Activated CD8-positive, alpha-beta T cell treated with anti-CD3 and anti-CD28 coated beads, Interleukin-2, amount 10 ng/mL, durations not matched to agents 7 days and 5 days (primary cell): ENCODE data around the gene TRHDE. TPM values are rescaled to one million over a fixed set of nuclear protein-coding genes. Genes with fewer than 3 reads are reported as not detected.

Experiments
- ATAC-seq: fragments of 150-1000 bp; cut with Tn5 transposase; one replicate; pipeline ENCODE4 v1.10.0; 2021; ENCODE audit warnings: moderate library complexity
- CTCF ChIA-PET: fragments of 350-600 bp; sonication (Branson Sonifier 250); formaldehyde crosslinking; loops from one replicate; lab custom pipeline; 2021; ENCODE audit warnings: antibody characterized with exemption; lab: Charles Lee
- POLR2A ChIA-PET: fragments of 350-600 bp; sonication (Branson Sonifier 250); formaldehyde crosslinking; loops from one replicate; lab custom pipeline; 2021; ENCODE audit warnings: antibody characterized with exemption; lab: Charles Lee
- DNase-seq: peaks from one replicate; pipeline ENCODE4 v3.0.0-alpha.2; 2020
- H3K27ac Mint-ChIP-seq: one replicate; pipeline ENCODE4 v1.8.0; 2021; ENCODE audit warnings: mild to moderate bottlenecking, mixed read lengths
- H3K27me3 Mint-ChIP-seq: one replicate; pipeline ENCODE4 v1.8.0; 2021; ENCODE audit warnings: low read depth, mixed read lengths
- H3K36me3 Mint-ChIP-seq: one replicate; pipeline ENCODE4 v1.8.0; 2021; ENCODE audit warnings: low read depth, mixed read lengths
- H3K4me1 Mint-ChIP-seq: one replicate; pipeline ENCODE4 v1.8.0; 2021; ENCODE audit warnings: low read depth, mixed read lengths
- H3K4me3 Mint-ChIP-seq: one replicate; pipeline ENCODE4 v1.8.0; 2021; ENCODE audit warnings: mild to moderate bottlenecking, mixed read lengths
- H3K9me3 Mint-ChIP-seq: one replicate; pipeline ENCODE4 v1.8.0; 2022; ENCODE audit warnings: mixed read lengths; ENCODE audit not compliant: insufficient read depth
- total RNA-seq, 2 experiments: library from RNA; stranded (reverse); gene quantifications; one replicate each; pipeline ENCODE4 v1.2.3, GENCODE V29; 2021

Gene TRHDE, protein sequence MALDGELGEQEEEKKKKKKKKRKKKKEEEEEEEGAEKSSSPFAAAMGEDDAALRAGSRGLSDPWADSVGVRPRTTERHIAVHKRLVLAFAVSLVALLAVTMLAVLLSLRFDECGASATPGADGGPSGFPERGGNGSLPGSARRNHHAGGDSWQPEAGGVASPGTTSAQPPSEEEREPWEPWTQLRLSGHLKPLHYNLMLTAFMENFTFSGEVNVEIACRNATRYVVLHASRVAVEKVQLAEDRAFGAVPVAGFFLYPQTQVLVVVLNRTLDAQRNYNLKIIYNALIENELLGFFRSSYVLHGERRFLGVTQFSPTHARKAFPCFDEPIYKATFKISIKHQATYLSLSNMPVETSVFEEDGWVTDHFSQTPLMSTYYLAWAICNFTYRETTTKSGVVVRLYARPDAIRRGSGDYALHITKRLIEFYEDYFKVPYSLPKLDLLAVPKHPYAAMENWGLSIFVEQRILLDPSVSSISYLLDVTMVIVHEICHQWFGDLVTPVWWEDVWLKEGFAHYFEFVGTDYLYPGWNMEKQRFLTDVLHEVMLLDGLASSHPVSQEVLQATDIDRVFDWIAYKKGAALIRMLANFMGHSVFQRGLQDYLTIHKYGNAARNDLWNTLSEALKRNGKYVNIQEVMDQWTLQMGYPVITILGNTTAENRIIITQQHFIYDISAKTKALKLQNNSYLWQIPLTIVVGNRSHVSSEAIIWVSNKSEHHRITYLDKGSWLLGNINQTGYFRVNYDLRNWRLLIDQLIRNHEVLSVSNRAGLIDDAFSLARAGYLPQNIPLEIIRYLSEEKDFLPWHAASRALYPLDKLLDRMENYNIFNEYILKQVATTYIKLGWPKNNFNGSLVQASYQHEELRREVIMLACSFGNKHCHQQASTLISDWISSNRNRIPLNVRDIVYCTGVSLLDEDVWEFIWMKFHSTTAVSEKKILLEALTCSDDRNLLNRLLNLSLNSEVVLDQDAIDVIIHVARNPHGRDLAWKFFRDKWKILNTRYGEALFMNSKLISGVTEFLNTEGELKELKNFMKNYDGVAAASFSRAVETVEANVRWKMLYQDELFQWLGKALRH
- total RNA-seq: not detected

DNA sequence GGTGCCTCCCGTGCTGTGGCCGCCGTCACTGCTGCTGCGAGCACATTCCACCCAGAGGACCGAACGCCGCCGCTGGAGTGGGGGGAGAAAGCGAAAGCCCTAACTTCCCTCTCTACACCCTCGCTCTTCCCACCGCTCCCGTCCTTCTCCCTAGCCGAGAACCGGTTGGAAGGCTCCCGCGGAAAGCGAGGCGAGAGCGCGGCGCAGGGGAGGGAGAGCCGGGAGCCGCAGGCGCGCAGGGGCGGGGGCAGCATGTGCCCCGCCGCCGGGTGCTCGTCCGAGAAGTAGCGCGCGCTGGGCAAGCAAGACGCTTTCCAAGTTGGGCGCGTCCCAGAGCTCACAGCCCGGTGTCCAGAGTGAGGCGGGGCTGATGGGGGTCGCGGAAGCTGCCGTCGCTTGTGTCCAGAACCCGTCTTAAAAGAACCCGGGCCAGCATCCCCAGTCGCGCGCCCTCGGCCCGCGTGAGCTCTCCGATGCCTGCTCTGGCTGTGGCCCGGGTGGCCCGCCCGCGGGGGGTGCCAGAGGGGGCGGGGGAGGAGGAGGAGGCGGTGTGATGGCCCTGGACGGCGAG, at the start of gene TRHDE:
Gene TRHDE (plus strand): TSS at position 280 of the 571 bp plus-strand sequence. CDS start 274 bp downstream, at position 554.
- Mint-ChIP-seq H3K4me3 (peak within 1 kb of the TSS; percentile 26), H3K9me3 (no peaks in the 10 kb centered on the region), H3K27me3 (peaks cover 45% of the 10 kb centered on the region), H3K27ac (no peak within 1 kb of the TSS), H3K4me1 (peaks cover 6% of the 10 kb centered on the region), H3K36me3 (peaks cover 4% of the 10 kb centered on the region)
- DNase-seq: no peak
- ChIA-PET POLR2A (no interaction called here), CTCF (no interaction called here)
- no peak for ATAC-seq

DNA sequence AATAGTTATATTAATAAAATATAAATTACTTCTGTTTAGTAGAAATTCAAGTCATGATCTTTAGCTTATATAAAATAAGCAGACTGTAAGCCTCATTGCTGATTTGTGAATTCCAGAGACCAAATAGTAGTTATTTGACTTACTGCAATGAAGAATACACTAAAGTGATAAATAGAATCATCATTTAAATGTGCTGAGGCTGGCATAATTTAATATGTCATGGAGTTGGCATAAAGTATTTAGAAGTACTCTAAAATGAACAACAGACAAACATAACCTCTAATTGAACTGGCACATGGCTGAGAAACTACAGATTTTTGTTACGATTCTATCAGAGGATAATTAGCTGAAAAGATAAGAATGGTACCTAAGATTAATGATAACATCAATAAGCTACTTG, 45.7 kb upstream of the TRHDE start:
- ATAC-seq: no peak
- ChIA-PET POLR2A (no interaction called here), CTCF (no interaction called here)
- Mint-ChIP-seq H3K4me3 (no peak overlapping the region), H3K9me3 (no peaks in the 10 kb centered on the region), H3K36me3 (no peaks in the 10 kb centered on the region), H3K27ac (no peak overlapping the region), H3K27me3 (no peaks in the 10 kb centered on the region), H3K4me1 (no peaks in the 10 kb centered on the region)
- no peak for DNase-seq

DNA sequence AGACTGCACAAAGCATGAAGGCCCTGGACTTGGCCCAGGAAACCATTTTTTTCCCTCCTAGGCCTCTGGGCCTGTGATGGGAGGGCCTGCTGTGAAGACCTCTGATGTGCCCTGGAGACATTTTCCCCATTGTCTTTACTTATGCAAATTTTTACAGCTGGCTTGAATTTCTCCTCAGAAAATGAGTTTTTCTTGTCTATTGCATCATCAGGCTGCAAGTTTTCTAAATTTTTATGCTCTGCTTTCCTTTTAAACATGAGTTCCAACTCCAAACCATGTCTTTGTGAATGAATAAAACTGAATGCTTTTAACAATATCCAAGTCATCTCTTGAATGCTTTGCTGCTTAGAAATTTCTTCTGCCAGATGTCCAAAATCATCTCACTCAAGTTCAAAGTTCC, 43.7 kb upstream of the TRHDE start:
- H3K4me3 Mint-ChIP-seq: no peak overlapping the region
- no peak overlapping the region for H3K27ac Mint-ChIP-seq
- POLR2A ChIA-PET: no interaction called here
- H3K27me3 Mint-ChIP-seq: no peaks in the 10 kb centered on the region
- CTCF ChIA-PET: no interaction called here
- H3K4me1 Mint-ChIP-seq: no peaks in the 10 kb centered on the region
- H3K9me3 Mint-ChIP-seq: no peaks in the 10 kb centered on the region
- H3K36me3 Mint-ChIP-seq: no peaks in the 10 kb centered on the region
- no peak for DNase-seq
- ATAC-seq: no peak

DNA sequence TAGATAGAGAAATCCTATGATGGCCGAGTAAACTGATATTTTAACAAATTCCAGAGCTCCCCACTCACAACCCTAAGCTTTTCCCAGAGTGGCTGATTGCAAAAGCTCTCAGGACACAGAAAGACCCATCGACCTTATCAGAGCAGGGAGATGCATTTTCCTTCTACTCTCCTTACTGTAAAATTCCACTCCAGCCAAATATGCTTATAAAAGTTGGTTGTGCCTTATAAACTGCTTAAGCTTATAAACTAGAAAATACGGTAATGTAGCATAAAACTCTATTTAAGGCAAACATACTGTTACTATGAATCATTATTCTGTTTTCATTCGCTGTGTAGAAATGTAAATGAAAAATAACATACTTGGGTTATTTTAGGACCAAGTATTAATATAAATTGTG, 41.6 kb upstream of the TRHDE start:
- Mint-ChIP-seq H3K4me3 (no peak overlapping the region), H3K9me3 (no peaks in the 10 kb centered on the region), H3K36me3 (no peaks in the 10 kb centered on the region), H3K27ac (no peak overlapping the region), H3K27me3 (no peaks in the 10 kb centered on the region), H3K4me1 (no peaks in the 10 kb centered on the region)
- ChIA-PET POLR2A (no interaction called here), CTCF (no interaction called here)
- DNase-seq: no peak
- ATAC-seq: no peak

DNA sequence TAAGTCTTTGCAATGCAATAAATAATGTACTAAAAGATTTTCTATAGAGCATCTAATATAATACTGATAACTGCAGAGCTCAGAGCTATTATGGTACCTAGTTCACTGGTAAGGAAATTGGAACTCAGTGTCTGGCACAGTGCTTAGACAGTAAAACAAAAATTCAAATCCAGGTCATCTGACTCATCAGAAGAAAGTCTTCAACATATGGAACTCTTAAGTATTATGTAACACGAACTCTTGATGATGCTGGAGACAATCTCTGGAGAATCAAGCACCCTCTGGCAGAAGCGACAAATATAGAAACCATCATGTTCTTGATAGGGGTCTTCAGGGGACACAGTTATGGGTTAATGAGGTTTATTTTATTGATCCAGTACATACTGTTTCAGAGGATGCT, 37.3 kb upstream of the TRHDE start:
- Mint-ChIP-seq H3K9me3 (no peaks in the 10 kb centered on the region), H3K27ac (no peak overlapping the region), H3K36me3 (no peaks in the 10 kb centered on the region), H3K4me3 (no peak overlapping the region), H3K4me1 (no peaks in the 10 kb centered on the region), H3K27me3 (no peaks in the 10 kb centered on the region)
- CTCF ChIA-PET: no interaction called here
- no peak for ATAC-seq
- no peak for DNase-seq
- POLR2A ChIA-PET: no interaction called here

DNA sequence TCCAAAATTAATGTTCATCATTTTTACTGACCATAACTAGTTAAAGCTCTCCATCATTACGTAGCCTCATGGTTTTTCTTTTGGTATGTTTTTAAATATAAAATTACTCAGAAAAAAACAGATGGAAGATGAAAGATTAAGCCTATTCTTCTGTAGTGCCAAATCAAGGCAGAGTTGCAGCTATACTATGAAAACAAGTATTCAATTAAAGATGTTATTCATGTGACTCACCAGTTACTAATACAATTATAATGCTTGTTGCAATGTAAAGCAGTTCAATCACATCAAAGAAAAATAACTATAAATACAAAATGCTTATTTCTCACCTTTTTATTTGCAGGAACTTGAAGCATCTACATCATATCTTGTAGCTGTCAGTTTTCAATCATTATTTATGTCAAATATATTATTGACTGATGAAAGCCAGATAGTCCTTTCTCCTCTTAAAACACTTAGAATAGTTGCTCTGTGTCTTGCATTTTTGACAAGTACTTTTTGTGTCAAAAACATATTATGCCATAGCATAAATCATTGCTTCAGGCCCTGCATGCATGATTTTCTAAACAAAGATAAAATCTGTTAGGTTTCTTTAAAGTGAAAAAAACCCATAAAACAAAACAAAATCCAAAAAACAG, 36.0 kb upstream of the TRHDE start:
- no peaks in the 10 kb centered on the region for H3K4me1 Mint-ChIP-seq
- H3K4me3 Mint-ChIP-seq: no peak overlapping the region
- ATAC-seq: no peak
- no peaks in the 10 kb centered on the region for H3K36me3 Mint-ChIP-seq
- no peaks in the 10 kb centered on the region for H3K9me3 Mint-ChIP-seq
- no peak for DNase-seq
- ChIA-PET CTCF (no interaction called here), POLR2A (no interaction called here)
- H3K27me3 Mint-ChIP-seq: no peaks in the 10 kb centered on the region
- no peak overlapping the region for H3K27ac Mint-ChIP-seq

DNA sequence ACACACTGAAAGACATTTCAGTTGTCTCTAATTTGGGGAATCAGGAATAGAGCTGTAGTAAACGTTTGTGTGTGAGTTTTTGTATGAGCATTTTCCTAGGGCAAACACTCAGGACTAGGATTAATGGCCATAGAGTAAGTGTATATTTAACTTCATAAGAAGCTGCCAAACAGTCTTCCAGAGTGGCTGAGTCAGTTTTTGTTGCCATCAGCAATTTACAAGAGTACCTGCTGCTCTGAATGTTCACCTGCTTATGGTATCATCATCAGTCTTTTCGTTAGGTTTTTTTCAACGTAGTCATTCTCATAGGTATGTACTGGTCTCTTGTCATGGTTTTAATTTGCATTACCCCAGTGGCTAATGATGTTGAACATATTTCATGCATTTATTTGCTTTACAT, 30.6 kb upstream of the TRHDE start:
- ATAC-seq (no peak), DNase-seq (no peak)
- Mint-ChIP-seq H3K4me3 (no peak overlapping the region), H3K9me3 (no peaks in the 10 kb centered on the region), H3K4me1 (no peaks in the 10 kb centered on the region), H3K27ac (no peak overlapping the region), H3K36me3 (no peaks in the 10 kb centered on the region), H3K27me3 (no peaks in the 10 kb centered on the region)
- ChIA-PET POLR2A (no interaction called here), CTCF (no interaction called here)

DNA sequence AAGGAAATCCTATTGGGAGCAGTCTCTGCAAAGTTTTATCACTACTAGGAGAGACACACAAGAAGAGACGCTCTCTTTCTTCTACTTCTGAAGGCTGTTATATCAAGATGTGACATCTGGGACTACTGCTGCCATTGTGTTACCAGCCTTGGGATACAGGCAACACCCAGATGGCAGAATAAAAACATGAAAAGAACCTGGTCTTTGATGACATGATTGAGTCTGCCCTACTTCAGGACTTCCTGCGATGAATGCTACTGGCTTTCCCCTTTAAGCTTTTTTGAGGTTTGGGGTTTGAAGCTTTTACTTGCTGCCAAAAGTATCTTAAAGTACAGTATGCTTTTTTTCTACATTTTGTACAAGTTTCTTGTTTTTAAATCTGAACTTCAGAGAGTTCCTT, 29.2 kb upstream of the TRHDE start:
- ATAC-seq (no peak), DNase-seq (no peak)
- POLR2A ChIA-PET: no interaction called here
- H3K27me3 Mint-ChIP-seq: no peaks in the 10 kb centered on the region
- H3K27ac Mint-ChIP-seq: no peak overlapping the region
- no peaks in the 10 kb centered on the region for H3K36me3 Mint-ChIP-seq
- no peak overlapping the region for H3K4me3 Mint-ChIP-seq
- CTCF ChIA-PET: no interaction called here
- no peaks in the 10 kb centered on the region for H3K4me1 Mint-ChIP-seq
- no peaks in the 10 kb centered on the region for H3K9me3 Mint-ChIP-seq

DNA sequence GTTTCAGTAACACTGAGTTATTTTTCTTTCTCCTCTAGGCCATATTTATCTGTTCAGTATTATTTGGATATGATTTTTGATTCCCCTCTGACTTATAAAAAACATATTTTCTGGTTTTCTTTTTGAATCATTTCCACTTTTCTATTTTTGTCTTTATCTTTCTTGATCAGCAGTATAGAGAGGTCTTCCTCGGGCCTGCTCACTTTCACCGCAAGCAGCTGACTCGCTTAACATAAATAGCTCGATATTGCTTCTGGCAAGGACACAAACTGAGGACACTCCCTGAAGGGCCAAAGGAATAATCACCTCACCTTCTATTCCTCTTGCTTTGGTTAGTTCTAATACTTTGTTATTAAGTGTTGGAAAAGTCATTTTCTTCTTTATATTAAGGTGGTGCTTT, 25.8 kb upstream of the TRHDE start:
- DNase-seq (no peak), ATAC-seq (no peak)
- H3K4me1 Mint-ChIP-seq: no peaks in the 10 kb centered on the region
- H3K4me3 Mint-ChIP-seq: no peak overlapping the region
- no peaks in the 10 kb centered on the region for H3K27me3 Mint-ChIP-seq
- CTCF ChIA-PET: no interaction called here
- POLR2A ChIA-PET: no interaction called here
- no peak overlapping the region for H3K27ac Mint-ChIP-seq
- no peaks in the 10 kb centered on the region for H3K36me3 Mint-ChIP-seq
- peaks cover 6% of the 10 kb centered on the region for H3K9me3 Mint-ChIP-seq

DNA sequence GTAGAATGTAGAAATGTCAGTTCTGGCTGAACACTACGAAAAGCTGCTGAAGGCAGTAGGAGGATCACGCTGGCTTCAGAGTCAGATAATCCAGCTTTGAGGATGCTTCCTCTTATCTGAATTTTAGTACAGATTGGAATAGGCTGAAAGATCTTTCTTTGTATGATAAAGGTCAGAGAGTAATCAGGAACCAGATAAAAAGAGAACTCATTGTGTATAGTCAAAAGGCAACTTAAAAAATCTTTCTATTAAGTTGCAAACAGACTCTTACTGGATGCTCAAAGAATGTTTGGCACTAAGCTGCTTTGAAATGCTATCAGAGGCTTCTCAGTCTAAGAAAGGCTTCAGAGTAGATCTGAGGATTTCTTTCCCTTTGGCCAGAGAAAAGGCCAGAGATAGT, 21.8 kb upstream of the TRHDE start:
- CTCF ChIA-PET: no interaction called here
- POLR2A ChIA-PET: no interaction called here

DNA sequence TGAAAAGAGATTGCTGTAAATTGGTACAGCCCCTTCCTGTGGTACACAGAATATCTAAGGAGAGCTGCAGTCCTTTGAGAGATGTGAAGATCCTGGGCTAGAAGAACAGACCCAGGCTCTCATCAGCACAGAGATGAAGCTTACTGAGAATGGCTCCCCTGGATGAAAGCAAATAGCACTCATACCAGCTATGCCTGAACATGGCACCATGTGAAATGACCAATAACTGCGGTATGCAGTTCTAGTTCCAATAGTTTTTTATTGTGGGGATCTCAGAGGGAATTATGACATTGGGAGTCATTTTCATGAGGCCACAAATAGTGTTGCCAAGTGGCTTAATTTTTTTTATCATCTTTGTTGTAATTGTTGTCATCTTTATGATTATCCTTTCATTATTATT, 15.4 kb upstream of the TRHDE start:
- Mint-ChIP-seq H3K4me3 (no peak overlapping the region), H3K4me1 (no peaks in the 10 kb centered on the region), H3K27me3 (no peaks in the 10 kb centered on the region), H3K9me3 (no peaks in the 10 kb centered on the region), H3K27ac (no peak overlapping the region), H3K36me3 (no peaks in the 10 kb centered on the region)
- ChIA-PET CTCF (no interaction called here), POLR2A (no interaction called here)
- no peak for ATAC-seq
- no peak for DNase-seq

More for the DNA sequence above, 21.8 kb upstream of the TRHDE start:
- H3K4me3 Mint-ChIP-seq: no peak overlapping the region
- ATAC-seq: no peak
- H3K27me3 Mint-ChIP-seq: no peaks in the 10 kb centered on the region
- no peaks in the 10 kb centered on the region for H3K36me3 Mint-ChIP-seq
- no peak for DNase-seq
- H3K27ac Mint-ChIP-seq: no peak overlapping the region
- H3K9me3 Mint-ChIP-seq: peaks cover 6% of the 10 kb centered on the region
- H3K4me1 Mint-ChIP-seq: no peaks in the 10 kb centered on the region
